PC-3 (cell line): Measurements from ENCODE around the gene RET.

ENCODE experiments used
- CTCF ChIP-seq: fragments of 300-600 bp; sonication (generic); conservative IDR thresholded peaks from 2 replicates; pipeline ENCODE4 v1.5.1; 2017; ENCODE audit warnings: antibody characterized with exemption, low read depth, mild to moderate bottlenecking, low read length
- EZH2 ChIP-seq: fragments of 300-600 bp; sonication (generic); IDR thresholded peaks from one replicate; pipeline ENCODE4 v1.6.1; 2017; ENCODE audit warnings: antibody characterized with exemption, mild to moderate bottlenecking, low read length; ENCODE audit not compliant: unreplicated experiment

DNA sequence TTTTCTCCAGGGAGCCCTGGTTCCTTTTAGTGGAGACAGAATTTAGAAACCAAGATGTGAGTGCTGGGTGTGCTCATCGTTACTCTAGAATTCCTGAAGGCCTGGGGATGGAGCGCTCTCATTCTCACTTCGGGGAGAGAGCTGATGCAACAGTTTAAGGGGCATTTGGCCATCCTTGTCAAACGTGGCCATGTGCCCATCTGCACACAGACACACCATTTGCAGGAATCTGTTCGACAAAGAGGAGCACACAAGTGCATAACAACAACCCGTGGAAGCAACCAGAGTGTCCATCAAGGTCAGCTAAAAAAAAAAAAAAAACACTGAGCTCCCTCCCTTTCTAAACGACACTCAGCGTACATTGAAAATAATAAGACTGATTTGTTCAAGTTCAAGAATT is 23.0 kb upstream of the RET start:
- TF ChIP-seq CTCF = no peak
- no peak for TF ChIP-seq EZH2
